ENCODE data around the gene RAD54L2.
"Not testable (repeated sequence)": the region's sequence is repeated elsewhere in the genome, so short reads cannot be mapped to it uniquely, and the experiment has no call there.

RAD54L2 gene

DNA sequence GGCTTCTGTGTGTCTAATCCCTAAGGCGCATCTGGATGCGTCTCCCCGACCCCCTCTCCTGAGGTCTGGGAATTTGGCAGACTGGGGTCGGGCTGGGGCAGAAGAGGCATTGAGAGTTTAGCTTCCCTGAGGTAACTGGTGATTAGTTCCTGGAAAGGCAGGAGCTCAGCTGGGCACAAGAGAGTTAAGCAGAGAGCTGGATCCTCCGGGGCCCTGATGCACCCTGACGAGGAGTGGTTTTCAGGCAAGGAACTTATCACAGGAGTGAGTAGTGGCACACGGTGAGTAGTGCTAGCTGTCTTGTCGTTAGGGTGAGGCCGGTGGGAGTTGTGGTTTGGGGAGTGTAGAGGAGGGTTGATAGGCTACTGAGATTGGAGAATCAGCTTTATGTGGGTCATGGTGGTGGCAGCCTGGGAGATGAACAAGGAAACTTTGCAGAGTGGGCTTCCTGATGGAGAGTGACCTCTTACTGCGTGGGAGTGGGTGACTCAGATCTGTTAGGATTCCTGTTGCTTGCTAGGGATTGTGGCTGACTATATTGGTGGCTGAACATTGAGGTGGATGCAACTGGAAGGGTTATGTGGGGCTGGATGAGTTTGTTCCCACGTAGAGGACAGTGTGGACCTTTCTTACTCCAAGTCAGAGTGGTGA lies 897 bp downstream of the RAD54L2 start:
- peak in 2 of 5 donors; percentile 12 to 20 for DNase-seq

DNA sequence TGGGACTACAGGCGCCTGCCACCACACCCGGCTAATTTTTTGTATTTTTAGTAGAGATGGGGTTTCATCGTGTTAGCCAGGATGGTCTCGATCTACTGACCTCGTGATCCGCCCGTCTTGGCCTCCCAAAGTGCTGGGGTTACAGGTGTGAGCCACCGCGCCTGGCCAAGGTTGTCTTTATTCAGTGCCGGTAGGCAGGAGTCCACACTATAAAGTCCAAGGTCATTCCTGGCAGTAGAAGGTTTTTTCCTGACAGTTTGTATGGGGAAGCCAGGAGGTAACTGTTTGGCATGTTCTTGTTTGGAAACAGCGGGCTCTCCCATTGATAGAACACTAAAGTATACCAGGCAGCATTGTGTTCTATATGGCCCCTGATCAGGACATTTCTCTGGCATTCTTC lies 4.1 kb downstream of the RAD54L2 start:
- DNase-seq, result not testable (repeated sequence)

DNA sequence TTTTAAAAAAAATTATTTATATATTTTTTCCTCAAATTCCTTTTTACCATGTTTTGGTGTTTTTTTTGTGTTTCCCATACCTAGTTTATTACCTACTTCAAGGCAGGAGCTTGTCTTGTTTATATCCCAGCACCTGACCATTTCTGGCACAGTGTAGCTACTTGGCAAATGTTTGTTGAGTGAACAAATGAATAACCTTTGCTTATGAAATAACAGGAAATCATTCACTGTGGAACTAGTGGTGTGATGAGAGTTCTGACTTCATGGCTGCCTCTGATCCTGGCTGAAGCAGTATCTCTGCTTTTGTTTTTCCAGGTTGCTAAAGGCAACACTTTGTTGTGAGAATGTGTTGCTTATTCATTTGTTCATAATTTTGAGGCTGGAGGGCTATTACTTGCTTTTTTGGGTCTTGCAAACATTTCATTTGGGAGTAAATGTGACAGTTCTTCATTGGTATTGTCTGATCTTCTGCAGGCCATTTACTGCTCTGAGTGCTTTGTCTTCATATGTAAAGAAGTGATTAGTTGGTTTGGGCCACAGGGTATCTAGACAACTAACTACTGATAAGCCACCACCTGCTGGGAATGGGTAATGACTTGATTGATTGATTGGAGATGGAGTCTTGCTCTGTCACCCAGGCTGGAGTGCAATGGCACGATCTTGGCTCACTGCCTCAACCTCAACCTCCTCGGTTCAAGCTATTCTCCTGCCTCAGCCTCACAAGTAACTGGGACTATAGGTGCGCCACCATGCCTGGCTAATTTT lies 5.7 kb downstream of the RAD54L2 start:
- no peak for DNase-seq

DNA sequence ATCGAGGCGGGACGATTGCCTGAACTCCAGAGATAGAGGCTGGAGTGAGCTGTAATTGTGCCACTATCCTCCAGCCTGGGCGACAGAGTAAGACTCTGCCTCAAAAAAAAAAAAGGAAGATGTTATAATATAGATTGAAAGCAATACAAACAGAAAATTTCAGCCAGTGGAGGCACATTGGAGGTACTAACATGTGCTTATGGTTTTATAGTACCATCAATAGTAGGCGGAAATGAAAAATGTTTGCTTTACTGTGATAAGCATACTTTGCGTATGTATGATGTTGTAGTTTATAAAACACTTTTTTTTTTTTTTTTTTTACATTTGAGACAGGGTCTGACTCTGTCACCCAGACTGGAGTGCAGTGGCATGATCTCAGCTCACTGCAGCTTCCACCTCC lies 8.8 kb downstream of the RAD54L2 start:
- no peak for DNase-seq

DNA sequence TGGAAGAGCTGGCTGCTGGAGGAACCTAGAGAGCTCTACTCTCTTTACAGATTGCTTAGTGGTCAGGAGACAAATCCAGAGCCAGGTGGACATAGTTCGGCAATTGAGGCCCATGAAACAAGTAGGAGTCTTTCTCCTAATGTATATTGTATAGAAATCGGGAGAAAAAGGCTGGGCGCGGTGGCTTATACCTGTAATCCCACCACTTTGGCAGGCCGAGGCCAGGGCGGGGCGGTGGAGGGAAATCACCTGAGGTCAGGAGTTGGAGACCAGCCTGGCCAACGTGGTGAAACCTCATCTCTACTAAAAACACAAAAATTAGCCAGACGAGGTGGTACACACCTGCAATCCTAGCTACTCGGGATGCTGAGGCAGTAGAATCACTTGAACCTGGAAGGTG lies 10.8 kb downstream of the RAD54L2 start:
- DNase-seq, result no peak

DNA sequence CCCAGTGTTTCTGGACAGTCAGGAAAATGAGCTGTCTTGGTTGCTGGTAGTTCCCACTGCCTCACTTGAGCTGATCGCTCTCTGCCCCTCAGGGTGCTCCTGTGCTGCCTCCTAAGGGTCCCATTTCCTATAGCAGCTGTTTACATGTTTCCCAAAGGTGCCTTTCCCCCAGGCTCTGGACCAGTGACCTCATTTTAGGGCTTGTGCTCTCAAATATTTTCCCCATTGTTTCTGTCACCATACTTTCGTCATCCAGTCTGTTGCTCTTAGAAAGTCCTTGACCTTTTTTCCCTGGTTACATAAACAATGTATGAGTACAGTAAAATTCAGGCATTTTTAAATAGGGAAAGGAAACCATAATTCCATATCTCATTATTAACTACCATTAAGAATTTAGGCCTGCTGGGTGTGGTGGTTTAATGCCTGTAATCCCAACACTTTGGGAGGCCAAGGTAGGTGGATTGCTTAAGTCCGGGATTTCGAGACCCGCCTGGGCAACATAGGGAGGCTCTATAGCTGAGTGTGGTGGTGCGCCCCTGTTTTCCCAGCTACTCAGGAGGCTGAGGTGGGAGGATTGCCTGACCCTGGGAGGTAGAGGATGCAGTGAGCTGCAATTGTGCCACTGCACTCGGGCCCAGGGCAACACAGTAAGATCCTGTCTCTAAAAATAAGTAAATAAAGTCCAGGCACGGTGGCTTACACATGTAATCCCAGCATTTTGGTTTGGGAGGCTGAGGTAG lies 11.7 kb downstream of the RAD54L2 start:
- no peak for DNase-seq

DNA sequence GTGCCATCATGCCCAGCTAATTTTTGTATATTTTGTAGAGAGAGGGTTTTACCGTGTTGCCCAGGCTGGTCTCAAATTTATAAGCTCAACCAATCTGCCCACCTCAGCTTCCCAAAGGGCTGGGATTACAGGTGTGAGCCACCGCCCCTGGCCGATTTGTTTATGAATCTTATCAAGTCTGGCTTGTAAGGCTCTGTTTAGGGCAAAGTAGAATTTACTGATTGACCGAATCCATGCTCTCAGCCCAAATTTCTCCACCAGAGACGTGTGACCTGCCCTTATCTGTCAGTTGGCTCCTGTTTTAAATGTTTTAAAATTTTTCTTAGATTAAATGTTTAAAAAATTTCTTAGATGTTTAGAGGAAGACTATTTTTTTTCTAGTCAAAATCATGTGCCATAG lies 19.5 kb downstream of the RAD54L2 start:
- DNase-seq, result no peak

DNA sequence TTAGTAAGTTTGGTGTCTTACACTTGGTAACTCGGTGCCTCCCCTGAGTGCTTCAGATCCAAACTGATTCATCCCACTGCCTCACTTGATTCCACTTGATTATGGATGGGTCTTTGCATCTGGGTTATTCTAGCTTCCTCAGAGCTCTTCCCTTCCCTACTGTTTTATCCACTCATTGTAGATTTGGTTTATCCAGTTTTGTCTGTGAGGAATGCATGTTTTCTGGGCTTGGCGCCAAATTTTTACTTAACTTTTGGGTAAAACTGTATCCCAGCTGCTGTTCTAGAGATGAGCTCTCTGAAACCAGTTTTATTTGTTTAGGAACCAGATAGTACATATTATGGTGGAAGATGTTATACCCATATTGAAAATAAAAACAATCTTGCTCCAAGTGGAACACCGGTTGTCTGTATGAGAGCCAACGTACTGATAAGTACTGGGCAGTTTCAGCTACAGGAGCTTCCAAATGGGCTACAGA lies 20.9 kb downstream of the RAD54L2 start:
- DNase-seq, result no peak

DNA sequence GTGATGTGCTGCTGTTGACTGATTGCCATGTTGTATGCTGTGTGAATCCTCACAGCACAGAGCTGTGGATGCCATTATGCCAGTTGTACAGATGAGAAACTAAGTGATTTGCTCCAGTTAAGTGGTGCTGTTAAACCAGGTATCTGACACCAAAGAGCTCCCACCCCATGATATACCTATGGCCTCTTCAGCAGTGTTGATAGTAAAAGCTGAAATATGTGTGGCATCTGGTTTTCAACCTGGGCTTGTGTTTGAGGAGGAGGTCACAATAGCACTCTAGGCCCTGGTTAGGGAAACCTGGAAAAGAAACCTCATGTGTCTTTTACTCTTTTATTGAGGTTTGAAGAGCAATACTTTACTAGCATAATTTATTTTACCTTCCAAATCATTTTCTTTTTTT lies 21.4 kb downstream of the RAD54L2 start:
- DNase-seq, result no peak

DNA sequence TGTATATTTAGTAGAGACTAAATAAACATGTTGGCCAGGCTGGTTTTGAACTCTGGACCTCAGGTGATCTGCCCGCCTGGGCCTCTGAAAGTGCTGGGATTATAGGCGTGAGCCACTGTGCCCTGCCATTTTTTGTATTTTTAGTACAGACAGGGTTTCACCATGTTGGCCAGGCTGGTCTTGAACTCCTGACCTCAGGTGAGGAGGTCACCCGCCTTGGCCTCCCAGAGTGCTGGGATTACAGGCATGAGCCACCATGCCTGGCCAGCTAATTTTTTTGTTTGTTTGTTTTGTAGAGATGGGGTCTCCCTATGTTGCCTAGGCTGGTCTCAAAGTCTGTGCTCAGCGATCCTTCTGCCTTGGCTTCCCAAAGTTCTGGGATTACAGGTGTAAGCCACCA lies 23.9 kb downstream of the RAD54L2 start:
- DNase-seq, result not testable (repeated sequence)

DNA sequence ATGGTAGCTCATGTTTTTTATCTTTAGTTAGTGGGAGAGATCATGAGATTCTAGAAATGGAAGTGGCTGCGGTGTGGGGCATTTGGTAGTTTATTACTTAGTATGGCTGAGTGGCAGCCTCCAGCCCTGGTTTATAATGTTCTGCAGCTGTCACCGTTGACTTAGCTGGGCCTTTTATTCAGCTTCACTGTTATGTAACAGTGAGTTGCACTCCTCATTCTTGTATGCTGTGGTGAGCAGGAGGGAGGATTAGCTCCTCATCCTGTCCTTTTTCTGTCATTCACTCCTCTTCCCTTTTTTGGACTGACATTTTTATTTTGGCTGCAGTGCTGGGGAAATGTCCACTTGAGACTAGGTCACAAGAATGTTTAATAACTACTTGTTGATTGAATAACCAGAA lies 29.5 kb downstream of the RAD54L2 start:
- DNase-seq, result no peak

DNA sequence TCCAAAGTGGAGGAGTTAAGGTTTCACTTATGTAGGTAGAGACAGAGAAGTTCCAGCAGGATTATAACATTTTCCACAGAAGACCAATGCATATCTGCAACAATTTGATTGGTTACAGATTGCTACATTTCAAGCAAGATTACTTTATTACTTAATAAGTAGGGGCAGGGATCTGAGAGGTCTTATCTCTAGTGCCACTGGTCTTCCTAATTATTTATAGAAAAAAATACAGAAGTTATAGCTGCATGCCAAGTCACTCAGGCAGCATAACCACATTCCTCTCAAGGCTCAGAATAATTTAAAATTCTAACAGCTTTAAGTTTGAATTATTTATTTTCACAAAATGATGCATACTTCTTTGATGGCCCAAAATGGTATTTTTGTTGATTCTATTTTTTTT lies 30.5 kb downstream of the RAD54L2 start:
- DNase-seq, result no peak

DNA sequence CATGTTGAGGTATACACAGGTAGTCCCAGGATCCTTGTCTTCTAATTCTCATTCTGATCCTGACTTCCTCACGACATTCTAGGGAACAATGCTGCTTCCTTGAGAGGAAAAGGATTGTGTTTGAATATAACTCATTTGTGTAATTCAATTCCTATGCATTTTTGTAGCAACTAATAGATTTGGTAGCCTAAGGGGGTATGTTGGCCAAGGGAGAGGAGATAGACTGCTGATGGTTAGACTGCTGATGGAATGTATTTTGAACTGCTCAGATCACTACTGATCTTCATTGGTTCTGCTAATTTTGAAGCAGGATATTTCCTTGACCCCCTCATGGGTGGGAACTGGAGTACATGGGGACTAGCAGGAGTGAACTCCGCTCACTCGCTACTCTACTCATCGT lies 39.7 kb downstream of the RAD54L2 start:
- no peak for DNase-seq

DNA sequence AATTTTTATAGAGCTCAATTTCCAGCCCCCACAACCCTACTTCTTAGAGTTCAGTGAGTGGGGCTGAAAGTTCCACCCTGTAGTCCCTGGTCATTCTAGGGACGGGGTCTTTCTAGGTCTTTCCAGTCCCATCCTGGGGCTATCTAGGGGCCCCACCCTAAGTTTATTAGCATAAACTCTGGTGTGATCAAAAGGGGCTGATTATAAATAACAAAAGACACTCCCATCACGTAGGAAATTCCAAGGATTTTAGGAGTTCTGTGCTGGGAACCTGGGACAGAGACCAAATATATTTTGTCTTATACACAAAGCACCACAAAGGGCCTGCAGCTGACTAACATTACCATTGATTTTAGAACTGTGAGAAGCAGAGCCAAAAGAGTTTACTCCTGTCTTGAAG lies 41.9 kb downstream of the RAD54L2 start:
- DNase-seq, result no peak

DNA sequence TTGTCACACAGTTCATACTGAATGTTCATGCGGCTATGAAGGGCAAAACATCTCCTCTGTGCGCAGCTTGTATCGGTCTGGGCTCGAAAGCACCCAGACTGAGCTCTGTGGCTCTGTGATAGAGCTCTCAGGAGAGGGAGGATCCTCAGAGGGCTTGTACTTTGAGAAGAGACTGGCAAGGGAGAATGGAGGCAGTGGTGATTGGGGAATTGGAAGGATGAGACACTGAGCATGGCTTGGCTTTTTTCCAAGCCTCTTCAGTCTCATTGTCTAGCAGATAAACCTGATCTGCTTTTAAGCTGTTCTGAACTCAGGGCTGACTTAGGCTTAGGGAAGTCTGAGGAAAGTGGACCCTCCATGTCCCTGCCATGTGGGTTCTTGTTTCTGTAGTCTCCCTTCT lies 43.0 kb downstream of the RAD54L2 start:
- no peak for DNase-seq

DNA sequence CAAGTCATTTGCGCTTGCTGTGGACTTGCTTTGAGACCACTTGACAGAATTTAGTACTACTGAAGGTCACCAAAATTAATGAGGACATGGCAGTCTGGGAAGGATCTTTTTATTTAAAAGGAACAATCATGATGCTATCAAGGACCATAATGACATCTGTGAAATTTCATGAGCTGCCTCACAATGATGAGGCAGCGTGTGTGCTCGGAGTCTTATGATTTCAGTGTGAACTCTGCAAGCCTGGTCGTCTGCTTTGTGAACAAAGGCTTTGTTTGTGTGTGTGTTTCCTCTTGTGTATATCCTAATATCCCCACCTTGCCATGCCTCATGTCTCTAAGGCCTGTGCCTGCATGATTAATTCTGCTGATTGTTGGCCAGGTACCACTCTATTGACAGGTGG lies 46.7 kb downstream of the RAD54L2 start:
- no peak for DNase-seq

DNA sequence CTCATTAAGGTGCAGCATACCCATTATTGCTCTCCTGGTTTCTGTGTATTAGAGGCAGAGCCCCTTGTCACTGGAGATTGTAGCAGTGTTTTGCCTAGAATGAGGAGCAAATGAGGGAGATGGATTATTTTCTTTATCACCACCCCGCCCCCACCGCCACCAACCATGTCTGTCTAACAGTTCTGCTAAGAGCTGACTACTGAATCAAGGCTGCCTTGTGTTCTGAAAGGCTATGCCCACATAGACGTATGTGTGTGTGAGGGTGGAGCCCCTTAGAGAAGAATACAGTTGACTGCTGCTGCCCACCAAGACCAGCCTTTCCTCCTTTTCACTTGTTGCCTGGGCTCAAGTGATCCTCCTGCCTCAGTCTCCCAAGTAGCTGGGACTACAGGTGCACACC lies 47.4 kb downstream of the RAD54L2 start:
- no peak for DNase-seq

All from T-helper 1 cell (primary cell).